Measurements from ENCODE around the gene INIP.

The INIP gene

DNA sequence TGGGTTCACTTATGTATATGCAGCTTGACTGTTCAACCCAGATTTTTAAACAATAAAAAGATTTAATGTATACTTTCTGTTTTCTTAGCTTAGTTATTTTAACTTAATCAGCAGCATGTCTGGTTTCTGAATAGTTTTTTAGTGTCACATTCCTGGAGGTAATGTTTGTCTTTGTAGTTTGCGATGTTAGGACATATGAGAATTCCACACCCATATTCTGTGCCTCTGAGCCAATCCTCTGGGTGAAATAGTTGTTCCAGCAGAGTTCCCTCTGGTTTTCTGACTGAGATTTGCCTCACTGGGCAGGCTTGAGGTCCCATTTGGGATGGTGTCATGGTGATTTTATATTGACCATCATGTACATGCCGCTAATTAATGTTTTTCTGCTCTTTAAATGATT, 48.6 kb downstream of the INIP start:
- no peak for DNase-seq

DNA sequence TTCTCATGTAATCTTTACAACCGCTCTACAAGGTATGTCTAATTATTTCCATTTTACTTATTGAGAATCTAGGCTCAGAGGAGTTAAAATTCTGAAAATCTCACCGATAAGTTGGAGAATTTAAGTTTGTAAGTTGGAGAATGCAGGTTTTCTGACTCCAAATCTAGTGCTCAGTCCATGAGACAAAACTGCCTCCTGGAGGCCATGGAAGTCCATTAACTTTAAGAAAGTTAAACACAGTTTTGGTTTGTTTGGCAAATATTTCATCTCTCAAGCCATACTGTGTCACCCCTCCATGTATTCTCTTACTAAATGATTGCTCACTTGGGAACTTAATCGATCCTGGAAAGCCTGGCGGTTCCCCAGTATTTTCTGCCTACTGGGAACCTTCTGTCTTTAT, 52.6 kb downstream of the INIP start:
- DNase-seq, result peak; percentile 27 to 38 (median 27)

- no peak for DNase-seq
Measured at GRCh38 chr9:112664531-112664930, 53.4 kb downstream of the INIP start.

DNA sequence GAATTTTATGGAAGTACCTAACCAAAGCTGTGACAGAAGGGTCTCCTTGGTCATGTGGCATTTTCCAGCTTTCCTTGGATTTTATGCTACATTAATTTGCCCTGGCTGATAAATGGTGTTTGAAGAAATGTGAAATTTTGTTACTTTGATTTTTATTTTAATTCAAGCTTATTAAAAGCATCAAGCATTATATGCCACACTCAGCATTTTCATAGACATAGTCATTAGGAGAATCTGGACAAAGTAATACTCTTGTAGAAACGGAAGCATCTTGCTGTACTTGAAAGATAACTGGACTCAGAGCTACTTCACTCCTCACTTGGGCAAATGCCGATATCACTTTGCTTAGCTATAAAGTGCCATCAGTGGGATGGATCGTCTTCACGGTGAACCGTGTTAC, 54.2 kb downstream of the INIP start:
- DNase-seq, result no peak

GRCh38 chr9:112659906-112660305, 58.0 kb downstream of the INIP start:
- no peak for DNase-seq

- no peak for DNase-seq
Measured at GRCh38 chr9:112655668-112656067, 62.2 kb downstream of the INIP start.

DNA sequence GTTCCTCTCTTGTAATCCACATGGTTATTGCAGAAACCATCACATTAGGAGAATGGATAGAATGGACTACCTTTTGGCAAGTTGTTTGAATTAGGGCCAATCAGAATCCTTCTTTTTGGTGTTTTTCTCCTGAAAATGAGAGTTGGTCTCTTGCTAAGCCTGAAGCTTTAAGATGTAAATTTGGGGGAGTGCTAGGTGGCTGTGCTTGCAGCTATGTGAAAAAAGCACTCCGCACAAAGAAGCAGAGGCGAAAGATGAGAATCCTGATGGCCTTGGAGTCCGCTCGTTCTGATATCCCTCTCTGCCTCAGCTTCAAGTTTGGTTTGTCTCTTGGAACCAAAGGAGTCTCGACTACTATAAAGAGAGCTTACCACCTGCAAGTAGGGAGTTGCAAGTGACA, 63.6 kb downstream of the INIP start:
- DNase-seq, result no peak

- DNase-seq, result no peak
Measured at GRCh38 chr9:112648624-112649023, 69.3 kb downstream of the INIP start.

GRCh38 chr9:112647596-112647995, 70.3 kb downstream of the INIP start:
- no peak for DNase-seq

DNA sequence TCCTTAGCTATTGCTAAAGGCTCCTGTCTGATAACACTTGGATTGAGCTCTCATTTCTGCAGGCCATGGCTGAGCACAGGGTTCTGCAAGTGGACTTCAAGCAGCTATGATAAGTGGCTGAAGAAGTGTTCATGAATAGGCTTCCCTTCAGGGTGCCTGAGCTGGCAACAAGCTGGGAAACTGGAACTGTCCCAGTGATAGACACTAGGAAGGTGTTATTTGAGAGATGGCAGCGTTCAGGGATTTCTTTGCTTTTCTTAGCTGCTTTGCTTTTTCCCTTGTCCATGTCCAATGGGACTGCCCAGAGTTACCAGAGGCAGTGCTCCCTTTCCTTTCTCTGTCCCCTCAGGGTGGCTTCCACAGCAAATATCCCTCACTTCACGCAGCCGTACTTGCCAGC, 75.8 kb downstream of the INIP start:
- DNase-seq, result no peak

- no peak for DNase-seq
Measured at GRCh38 chr9:112640311-112640710, 77.6 kb downstream of the INIP start.

Data from suppressor macrophage treated with lipopolysaccharide for 1 hour (primary cell).